Psoas muscle (tissue), 8 donors: ENCODE data around the gene BST1. TPM values are rescaled to one million over a fixed set of nuclear protein-coding genes. Genes with fewer than 3 reads are reported as not detected.

ENCODE experiments used
- ATAC-seq, 4 donors: fragments of 200-7000 bp; cut with Tn5 transposase; one replicate each; pipeline ENCODE4 v1.9.1; 2020; ENCODE audit warnings: moderate library complexity in 3 of 4, mild to moderate bottlenecking in 2 of 4
- DNase-seq, 2 donors: peaks; one replicate each; pipeline ENCODE4 v3.0.0-alpha.2; 2020
- H3K27ac ChIP-seq: fragments of 200-600 bp; one replicate; pipeline ENCODE4 v1.8.0; 2022
- H3K27me3 ChIP-seq, 3 donors: fragments of 200-600 bp in 1 of 3; one replicate each; pipeline versions ENCODE4 v1.6.1 to v1.8.0; 2013 to 2022; ENCODE audit warnings: low read length in 2 of 3, mild to moderate bottlenecking in 2 of 3, moderate library complexity in 1 of 3; ENCODE audit not compliant: insufficient read depth in 3 of 3
- H3K36me3 ChIP-seq, 2 donors: fragments of 200-600 bp in 1 of 2; one replicate each; pipeline versions ENCODE4 v1.6.1 to v1.8.0; 2013 to 2022; ENCODE audit warnings: low read depth in 1 of 2, mild to moderate bottlenecking in 1 of 2, moderate library complexity in 1 of 2; ENCODE audit not compliant: insufficient read depth in 1 of 2
- H3K4me1 ChIP-seq: fragments of 200-600 bp; one replicate; pipeline ENCODE4 v1.8.0; 2022
- H3K4me3 ChIP-seq: fragments of 200-600 bp; one replicate; pipeline ENCODE4 v1.8.0; 2022; ENCODE audit warnings: mild to moderate bottlenecking
- H3K9me3 ChIP-seq: fragments of 200-600 bp; one replicate; pipeline ENCODE4 v1.8.0; 2022
- WGBS, 3 donors: extraction: QIAGEN DNeasy Blood & Tissue Kit; methylation state at CpG; one replicate each; pipeline versions ENCODE4 v1.1.6 to v1.1.7; 2013; 5-methylcytosine and 5-hydroxymethylcytosine counted together
- intact Hi-C, 2 donors: fragments of 100-400 bp; cut with DNase I; formaldehyde crosslinking; loops; one replicate each; pipeline versions ENCODE4 v1.11.0 to v1.14.2; 2022
- polyA plus RNA-seq, 3 donors: library from polyadenylated mRNA; stranded (reverse); fragments of 200-250 nt; gene quantifications; one replicate each; pipeline ENCODE4 v1.2.3, GENCODE V29; 2013
- total RNA-seq, 4 donors: library from RNA; stranded (reverse); fragmentation: NEBNext Ultra II Directional in 2 of 4; extraction: Animal tissue kit (Norgen Biotek cat#: 25700) in 2 of 4; gene quantifications; one replicate each; pipeline versions ENCODE4 v1.2.1 to v1.2.4, GENCODE V29; 2021 to 2023
- TF ChIP-seq, protein P1 (sequence below): fragments of 200-600 bp; IDR thresholded peaks from one replicate; pipeline ENCODE4 v1.8.0; 2022; ENCODE audit warnings: antibody characterized with exemption
- donor health status: healthy with polysubstance abuse.
- donor health status: DM: no; HTN: no; CAD: no; lungs with moderate emphysema.
- donor health status: Bipolar disorder and iron deficiency.
- donor health status: healthy.
- donor health status: DM: yes; HTN: yes; CAD: no.
- donor health status: DM: no; HTN: no; CAD: no.
- donor health status: DM: no; HTN: no; CAD: no.
- donor health status: DM: yes; HTN: yes; CAD: no.

The BST1 gene
- total and polyA plus RNA-seq, 7 donors: 0.98 to 2.1 (median 1.3) TPM

DNA sequence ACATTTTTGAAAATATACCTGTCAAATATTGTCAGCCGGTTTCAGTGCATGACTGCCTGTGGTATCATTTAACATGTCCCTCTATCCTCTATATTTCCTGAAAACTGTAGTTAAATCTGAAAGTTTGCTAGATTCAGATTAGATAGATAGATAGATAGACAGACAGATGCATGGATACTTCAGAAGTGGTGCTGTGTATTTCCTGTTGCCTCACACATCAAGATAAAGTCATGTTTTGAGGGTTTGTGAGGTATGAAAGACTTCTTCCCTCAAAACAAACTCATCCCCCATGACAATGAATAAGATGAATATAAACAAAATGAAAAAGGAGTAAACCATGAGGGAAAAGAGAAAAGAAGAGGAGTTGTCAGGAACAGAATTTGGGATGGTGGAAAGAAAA is 6.0 kb upstream of the BST1 start:
- H3K36me3 ChIP-seq: no peaks in the 10 kb centered on the region
- intact Hi-C loops: no loop called here
- H3K27me3 ChIP-seq: peaks cover 0 to 5% (median 0%) of the 10 kb centered on the region in 3 donors
- WGBS, 3 donors: 100% methylated on average over 1 of the region's 1 CpG
- no peak overlapping the region for H3K4me3 ChIP-seq
- no peak for DNase-seq
- TF ChIP-seq, protein P1, sequence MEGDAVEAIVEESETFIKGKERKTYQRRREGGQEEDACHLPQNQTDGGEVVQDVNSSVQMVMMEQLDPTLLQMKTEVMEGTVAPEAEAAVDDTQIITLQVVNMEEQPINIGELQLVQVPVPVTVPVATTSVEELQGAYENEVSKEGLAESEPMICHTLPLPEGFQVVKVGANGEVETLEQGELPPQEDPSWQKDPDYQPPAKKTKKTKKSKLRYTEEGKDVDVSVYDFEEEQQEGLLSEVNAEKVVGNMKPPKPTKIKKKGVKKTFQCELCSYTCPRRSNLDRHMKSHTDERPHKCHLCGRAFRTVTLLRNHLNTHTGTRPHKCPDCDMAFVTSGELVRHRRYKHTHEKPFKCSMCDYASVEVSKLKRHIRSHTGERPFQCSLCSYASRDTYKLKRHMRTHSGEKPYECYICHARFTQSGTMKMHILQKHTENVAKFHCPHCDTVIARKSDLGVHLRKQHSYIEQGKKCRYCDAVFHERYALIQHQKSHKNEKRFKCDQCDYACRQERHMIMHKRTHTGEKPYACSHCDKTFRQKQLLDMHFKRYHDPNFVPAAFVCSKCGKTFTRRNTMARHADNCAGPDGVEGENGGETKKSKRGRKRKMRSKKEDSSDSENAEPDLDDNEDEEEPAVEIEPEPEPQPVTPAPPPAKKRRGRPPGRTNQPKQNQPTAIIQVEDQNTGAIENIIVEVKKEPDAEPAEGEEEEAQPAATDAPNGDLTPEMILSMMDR: no peak
- H3K27ac ChIP-seq: no peak overlapping the region
- H3K4me1 ChIP-seq: no peaks in the 10 kb centered on the region
- no peaks in the 10 kb centered on the region for H3K9me3 ChIP-seq
- no peak for ATAC-seq

DNA sequence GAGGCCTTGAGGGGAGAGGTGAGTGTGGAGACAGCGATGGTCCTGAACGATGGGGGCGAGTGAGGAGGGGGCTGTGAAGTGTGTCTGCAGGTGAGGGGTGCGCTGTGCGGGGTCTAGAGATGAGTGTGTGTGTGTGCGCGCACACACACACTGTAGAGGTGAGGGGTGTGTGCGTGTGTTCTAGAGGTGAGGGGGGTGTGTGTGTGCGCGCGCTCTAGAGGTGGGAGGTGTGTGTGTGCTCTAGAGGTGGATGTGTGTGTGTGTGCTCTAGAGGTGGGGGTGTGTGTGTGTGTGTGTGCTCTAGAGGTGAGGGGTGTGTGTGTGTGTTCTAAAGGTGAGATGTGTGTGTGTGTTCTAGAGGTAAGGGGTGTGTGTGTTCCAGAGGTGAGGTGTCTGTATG is 574 bp downstream of the BST1 start:
- no peak overlapping the region for H3K27ac ChIP-seq
- intact Hi-C loops: no loop called here
- 76 to 84% (median 77%) methylated on average over 11 of the region's 11 CpGs for WGBS, 3 donors
- no peak for DNase-seq
- H3K4me1 ChIP-seq: peaks cover 7% of the 10 kb centered on the region
- ATAC-seq: peak in 1 of 4 donors; percentile 16
- TF ChIP-seq, protein P1: no peak
- peaks cover 0 to 10% (median 0%) of the 10 kb centered on the region in 3 donors for H3K27me3 ChIP-seq
- H3K36me3 ChIP-seq: no peaks in the 10 kb centered on the region
- no peaks in the 10 kb centered on the region for H3K9me3 ChIP-seq
- H3K4me3 ChIP-seq: peak overlapping the region; percentile 63

DNA sequence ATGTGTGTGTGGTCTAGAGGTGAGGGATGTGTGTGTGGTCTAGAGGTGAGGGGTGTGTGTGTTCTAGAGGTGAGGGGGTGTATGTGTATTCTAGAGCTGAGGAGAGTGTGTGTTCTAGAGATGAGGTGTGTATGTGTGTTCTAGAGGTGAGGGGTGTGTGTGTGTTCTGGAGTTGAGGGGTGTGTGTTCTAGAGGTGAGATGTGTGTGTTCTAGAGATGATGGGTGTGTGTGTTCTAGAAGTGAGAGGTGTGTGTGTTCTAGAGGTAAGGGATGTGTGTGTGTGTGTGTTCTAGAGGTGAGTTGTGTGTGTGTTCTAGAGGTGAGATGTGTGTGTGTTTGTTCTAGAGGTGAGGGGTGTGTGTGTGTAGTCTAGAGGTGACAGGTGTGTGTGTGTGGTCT is 1.3 kb downstream of the BST1 start:
- Histone ChIP-seq H3K36me3 (no peaks in the 10 kb centered on the region), H3K27ac (no peak overlapping the region), H3K27me3 (peaks cover 0 to 10% (median 0%) of the 10 kb centered on the region in 3 donors), H3K4me1 (peaks cover 7% of the 10 kb centered on the region), H3K4me3 (no peak overlapping the region), H3K9me3 (no peaks in the 10 kb centered on the region)
- no peak for DNase-seq
- intact Hi-C loops: no loop called here
- TF ChIP-seq, protein P1: no peak
- no peak for ATAC-seq

DNA sequence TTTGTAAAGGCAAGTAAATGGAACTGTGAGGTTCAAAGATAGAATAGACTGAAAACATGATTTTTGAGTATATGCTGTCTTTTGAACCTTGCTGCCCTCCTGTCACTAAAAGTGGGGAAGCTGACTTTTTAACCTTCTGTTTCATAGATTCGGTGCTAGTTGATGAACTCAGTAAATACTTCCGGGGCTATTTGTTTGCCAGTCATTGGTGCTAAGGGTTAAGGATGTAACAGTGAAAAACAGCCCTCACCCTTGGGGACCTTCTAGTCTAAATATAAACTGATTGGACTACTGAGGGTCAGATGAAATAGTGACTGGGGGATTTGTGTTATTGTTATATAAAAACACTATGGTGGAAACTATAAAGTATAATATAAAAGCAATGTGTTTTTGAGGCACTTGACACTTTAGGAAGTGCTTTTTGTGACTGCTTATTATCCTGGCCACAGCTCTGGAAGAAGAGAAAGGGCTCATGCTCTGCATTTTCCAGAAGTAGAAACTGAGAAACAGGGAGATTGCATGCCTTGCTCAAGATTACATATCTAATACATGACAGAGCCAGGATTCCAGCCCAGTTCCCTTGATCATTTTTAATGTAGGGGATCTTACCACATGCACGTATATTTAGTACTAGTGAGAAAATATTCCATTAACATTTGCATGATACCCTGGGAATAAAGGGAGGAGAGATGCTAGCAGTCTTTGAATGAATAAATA is 3.9 kb downstream of the BST1 start:
- ATAC-seq (no peak), DNase-seq (no peak)
- Histone ChIP-seq H3K36me3 (no peaks in the 10 kb centered on the region), H3K9me3 (no peaks in the 10 kb centered on the region), H3K4me3 (no peak overlapping the region), H3K27me3 (peaks cover 0 to 5% (median 0%) of the 10 kb centered on the region in 3 donors), H3K4me1 (peaks cover 7% of the 10 kb centered on the region), H3K27ac (no peak overlapping the region)
- WGBS, 3 donors: 51 to 56% (median 55%) methylated on average over 3 of the region's 3 CpGs
- TF ChIP-seq, protein P1: no peak
- intact Hi-C loops: no loop called here

DNA sequence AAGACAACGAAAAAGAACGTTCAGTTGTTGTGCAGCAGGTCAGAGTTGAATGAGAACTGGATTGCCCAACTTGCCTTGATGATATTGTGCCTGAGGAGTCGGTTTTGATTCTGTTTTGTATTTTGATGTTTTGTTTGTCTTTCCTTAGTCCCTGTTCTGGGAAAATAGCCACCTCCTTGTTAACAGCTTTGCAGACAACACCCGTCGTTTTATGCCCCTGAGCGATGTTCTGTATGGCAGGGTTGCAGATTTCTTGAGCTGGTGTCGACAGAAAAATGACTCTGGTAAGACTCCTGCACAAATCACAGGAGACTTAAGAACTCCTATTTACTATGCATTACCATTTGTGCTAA is 4.5 kb downstream of the BST1 start:
- peaks cover 7% of the 10 kb centered on the region for H3K4me1 ChIP-seq
- H3K4me3 ChIP-seq: no peak overlapping the region
- TF ChIP-seq, protein P1: no peak
- no peaks in the 10 kb centered on the region for H3K36me3 ChIP-seq
- intact Hi-C loops: no loop called here
- WGBS, 3 donors: 44 to 46% (median 45%) methylated on average over 7 of the region's 7 CpGs
- ATAC-seq (no peak), DNase-seq (no peak)
- H3K9me3 ChIP-seq: no peaks in the 10 kb centered on the region
- no peaks in the 10 kb centered on the region for H3K27me3 ChIP-seq
- no peak overlapping the region for H3K27ac ChIP-seq
